A549 (cell line): ENCODE data around the gene RBM14. TPM values are rescaled to one million over a fixed set of nuclear protein-coding genes. Genes with fewer than 3 reads are reported as not detected.

Experiments used
- ATAC-seq, 2 experiments: fragments of 200-7000 bp in 1 of 2; fragments of >200 bp in 1 of 2; cut with Nextera tagmentation in 1 of 2; cut with Tn5 transposase in 1 of 2; 3 replicates each; pipeline versions ENCODE4 v1.8.0 to v1.9.1; 2018 to 2020; ENCODE audit warnings: mild to moderate bottlenecking in 1 of 2, moderate library complexity in 1 of 2
- CTCF ChIA-PET: fragments of 300-600 bp; sonication (Branson Sonifier 250); formaldehyde crosslinking; extraction: SDS; loops from one replicate; lab custom pipeline; 2021; ENCODE audit warnings: antibody characterized with exemption, inconsistent platforms; lab: Yijun Ruan, JAX
- POLR2A ChIA-PET: fragments of 350-600 bp; formaldehyde crosslinking; extraction: SDS; loops from one replicate; lab custom pipeline; 2021; ENCODE audit warnings: antibody characterized with exemption, inconsistent platforms; lab: Yijun Ruan, JAX
- DNase-seq, 2 experiments: peaks; one replicate each; pipeline versions ENCODE4 v3.0.0 to v3.0.0-alpha.2; 2011 to 2016; ENCODE audit warnings: low read depth in 1 of 2, low spot score in 1 of 2
- FAIRE-seq: peaks from 2 replicates; lab custom pipeline; 2011; peaks lifted over from hg19 to GRCh38; lab: Jason Lieb, UNC
- H3K27ac ChIP-seq, 2 experiments: fragments of >200 bp; sonication (Bioruptor Twin); formaldehyde crosslinking; 3 replicates each; pipeline ENCODE4 v1.5.1; 2016 to 2017
- H3K4me1 ChIP-seq: fragments of >200 bp; sonication (Bioruptor Twin); formaldehyde crosslinking; 3 replicates; pipeline ENCODE4 v1.6.1; 2016
- H3K4me2 ChIP-seq: fragments of >200 bp; sonication (Bioruptor Twin); formaldehyde crosslinking; 3 replicates; pipeline ENCODE4 v1.6.1; 2016
- H3K4me3 ChIP-seq: fragments of >200 bp; sonication (Bioruptor Twin); formaldehyde crosslinking; 3 replicates; pipeline ENCODE4 v1.5.1; 2016
- H3K9me3 ChIP-seq: fragments of >200 bp; sonication (Bioruptor Twin); formaldehyde crosslinking; 3 replicates; pipeline ENCODE4 v1.6.1; 2016
- BHLHE40 ChIP-seq: IDR thresholded peaks from 2 replicates; pipeline ENCODE4 v1.6.1; 2012; ENCODE audit warnings: low read depth, low read length, inconsistent platforms
- CBX8 ChIP-seq: fragments of 200-600 bp; sonication (generic); IDR thresholded peaks from 2 replicates; pipeline ENCODE4 v1.6.1; 2016
- CEBPB ChIP-seq, 2 experiments: fragments of >200 bp in 1 of 2; sonication (Bioruptor Twin) in 1 of 2; formaldehyde crosslinking in 1 of 2; IDR thresholded peaks; 2 replicates each; pipeline ENCODE4 v1.6.1; 2012 to 2016
- FOSB ChIP-seq: fragments of 250-450 bp; sonication (Bioruptor Pico); IDR thresholded peaks from 2 replicates; pipeline ENCODE4 v1.5.0; 2020; ENCODE audit warnings: mild to moderate bottlenecking, moderate library complexity
- GATA3 ChIP-seq: IDR thresholded peaks from 2 replicates; pipeline ENCODE4 v1.6.1; 2012; ENCODE audit warnings: borderline replicate concordance
- HDAC2 ChIP-seq: fragments of 200-600 bp; sonication (generic); IDR thresholded peaks from 2 replicates; pipeline ENCODE4 v1.6.1; 2016
- HEYL ChIP-seq: fragments of 250-450 bp; sonication (Bioruptor Pico); IDR thresholded peaks from 2 replicates; pipeline ENCODE4 v1.8.0; 2021; ENCODE audit warnings: mild to moderate bottlenecking, moderate library complexity
- HOXB13 ChIP-seq: fragments of 250-450 bp; sonication (Bioruptor Pico); IDR thresholded peaks from 2 replicates; pipeline ENCODE4 v1.5.0; 2020; ENCODE audit warnings: low read depth, mild to moderate bottlenecking, moderate library complexity
- MAFK ChIP-seq: fragments of 450-650 bp; IDR thresholded peaks from 2 replicates; pipeline ENCODE4 v1.6.1; 2014; ENCODE audit not compliant: partially characterized antibody
- NPAS2 ChIP-seq: fragments of 250-450 bp; sonication (Bioruptor Pico); IDR thresholded peaks from 2 replicates; pipeline ENCODE4 v1.8.0; 2022; ENCODE audit warnings: mild to moderate bottlenecking, moderate library complexity, borderline replicate concordance
- RARB ChIP-seq: fragments of 250-450 bp; sonication (Bioruptor Pico); IDR thresholded peaks from 2 replicates; pipeline ENCODE4 v1.8.0; 2021; ENCODE audit warnings: mild to moderate bottlenecking, moderate library complexity
- RCOR1 ChIP-seq: fragments of 150-350 bp; IDR thresholded peaks from 2 replicates; pipeline ENCODE4 v1.6.1; 2014; ENCODE audit warnings: antibody characterized with exemption, low read length, low read depth
- REST ChIP-seq: fragments of 200-600 bp; sonication (generic); IDR thresholded peaks from 2 replicates; pipeline ENCODE4 v1.6.1; 2016; ENCODE audit warnings: antibody characterized with exemption, mild to moderate bottlenecking, moderate library complexity
- RNF2 ChIP-seq: fragments of 200-600 bp; sonication (generic); IDR thresholded peaks from 2 replicates; pipeline ENCODE4 v1.6.1; 2016; ENCODE audit warnings: low read depth, mild to moderate bottlenecking, antibody characterized with exemption, moderate library complexity, borderline replicate concordance
- SMC3 ChIP-seq: fragments of >200 bp; sonication (Bioruptor Twin); formaldehyde crosslinking; IDR thresholded peaks from 3 replicates; pipeline ENCODE4 v1.6.1; 2018; ENCODE audit warnings: inconsistent platforms
- TP53 ChIP-seq: fragments of 250-450 bp; sonication (Bioruptor Pico); IDR thresholded peaks from 2 replicates; pipeline ENCODE4 v1.5.0; 2021; ENCODE audit warnings: mild to moderate bottlenecking, moderate library complexity
- WGBS: methylation state at CpG from one replicate; pipeline ENCODE4 v1.1.6; 2017; ENCODE audit errors: missing lambda C conversion rate; 5-methylcytosine and 5-hydroxymethylcytosine counted together
- polyA plus RNA-seq, 4 experiments: library from polyadenylated mRNA; depleted of rRNA in 3 of 4; stranded (reverse); fragments of >200 nt; fragmentation: RNase III in 1 of 4; extraction: RNeasy Plus Mini Kit Qiagen cat#74134 plus additional on column Dnase treatment in 1 of 4; gene quantifications; 2 replicates in 3 of 4; 3 replicates in 1 of 4; pipeline ENCODE4 v1.2.3, GENCODE V29; 2011 to 2017
- TF ChIP-seq, protein P1 (sequence below): fragments of 450-650 bp; IDR thresholded peaks from 2 replicates; pipeline ENCODE4 v1.6.1; 2014; ENCODE audit warnings: antibody characterized with exemption

Gene RBM14
- polyA plus RNA-seq, 2 of the 4 experiments (the other 2 are of a cell fraction): 33.0 to 103 TPM

GRCh38 chr11:66609721-66610617 lies 6.5 kb upstream of the RBM14 start:
- no peak overlapping the region for H3K4me2 ChIP-seq
- ChIA-PET CTCF (interaction anchor here (1.6 kb wide), 1 partner anchor 17 kb away, joined by 6 read pairs; the partner anchor contains the start of genes CCDC87 and CCS), POLR2A (no interaction called here)
- no peak for DNase-seq
- 69% methylated on average over 4 of the region's 4 CpGs for WGBS
- FAIRE-seq: no peak
- no peak for TF ChIP-seq CEBPB (IDR thresholded peaks at IDR 0.05)
- TF ChIP-seq, protein P1, sequence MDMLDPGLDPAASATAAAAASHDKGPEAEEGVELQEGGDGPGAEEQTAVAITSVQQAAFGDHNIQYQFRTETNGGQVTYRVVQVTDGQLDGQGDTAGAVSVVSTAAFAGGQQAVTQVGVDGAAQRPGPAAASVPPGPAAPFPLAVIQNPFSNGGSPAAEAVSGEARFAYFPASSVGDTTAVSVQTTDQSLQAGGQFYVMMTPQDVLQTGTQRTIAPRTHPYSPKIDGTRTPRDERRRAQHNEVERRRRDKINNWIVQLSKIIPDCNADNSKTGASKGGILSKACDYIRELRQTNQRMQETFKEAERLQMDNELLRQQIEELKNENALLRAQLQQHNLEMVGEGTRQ: no peak
- no peak for TF ChIP-seq RARB (CRISPR knock-in tag)
- no peak for TF ChIP-seq RCOR1
- no peak for TF ChIP-seq BHLHE40
- TF ChIP-seq FOSB (CRISPR knock-in tag): no peak
- TF ChIP-seq CBX8: no peak
- no peak overlapping the region for H3K4me3 ChIP-seq
- ATAC-seq: no peak
- no peak overlapping the region for H3K27ac ChIP-seq
- no peaks in the 10 kb centered on the region for H3K9me3 ChIP-seq
- H3K4me1 ChIP-seq: peaks cover 26% of the 10 kb centered on the region

- peaks cover 10% of the 10 kb centered on the region for H3K4me1 ChIP-seq
- ChIA-PET CTCF (interaction anchor here (0.7 to 2.4 kb wide), 4 partner anchors 22 to 66 kb away, joined by 3 to 8 read pairs (median 6); partner anchors contain the start of gene RBM4B), POLR2A (no interaction called here)
- ATAC-seq: no peak
- DNase-seq: no peak
- TF ChIP-seq HDAC2 (no peak), RNF2 (no peak), TP53 (no peak), CEBPB (IDR thresholded peaks at IDR 0.05) (no peak), HOXB13 (CRISPR knock-in tag) (no peak)
- H3K4me3 ChIP-seq: no peak overlapping the region
- H3K9me3 ChIP-seq: no peaks in the 10 kb centered on the region
- no peak for FAIRE-seq
- WGBS: 67% methylated on average over 1 of the region's 1 CpG
- H3K27ac ChIP-seq: no peak overlapping the region
- no peak overlapping the region for H3K4me2 ChIP-seq
Measured at GRCh38 chr11:66612458-66612857, 4.0 kb upstream of the RBM14 start.

DNA sequence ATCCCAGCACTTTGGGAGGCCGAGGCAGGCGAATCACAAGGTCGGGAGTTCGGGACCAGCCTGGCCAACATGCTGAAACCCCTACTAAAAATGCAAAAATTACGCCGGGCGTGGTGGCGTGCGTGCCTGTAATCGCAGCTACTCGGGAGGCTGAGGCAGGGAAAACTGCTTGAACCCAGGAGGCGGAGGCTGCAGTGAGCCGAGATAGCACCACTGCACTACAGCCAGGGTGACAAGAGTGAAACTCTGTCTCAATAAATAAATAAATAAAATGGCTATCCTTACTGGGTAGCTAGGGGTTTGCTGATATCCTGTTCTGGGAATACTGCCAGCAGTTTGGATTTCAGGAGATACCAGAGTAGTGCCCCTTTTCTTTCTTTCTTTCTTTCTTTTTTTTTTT lies 2.4 kb upstream of the RBM14 start:
- POLR2A ChIA-PET: interaction anchor here (0.6 to 2.1 kb wide), 2 partner anchors 24 to 815 kb away, joined by 4 to 7 read pairs; partner anchors contain the start of gene RBM4
- ATAC-seq: no peak
- no peak for DNase-seq

More for the DNA sequence above, 2.4 kb upstream of the RBM14 start:
- no peak for FAIRE-seq
- H3K27ac ChIP-seq: no peak overlapping the region
- WGBS: 93% methylated on average over 13 of the region's 13 CpGs
- TF ChIP-seq NPAS2 (CRISPR knock-in tag) (no peak), MAFK (no peak), REST (no peak), GATA3 (no peak), SMC3 (no peak), HDAC2 (no peak), RNF2 (no peak), HEYL (no peak)
- TF ChIP-seq, protein P1: no peak
- TF ChIP-seq, all 56 proteins: peak for 0
- CTCF ChIA-PET: interaction anchor here (0.9 to 2.4 kb wide), 5 partner anchors 18 to 206 kb away, joined by 3 to 8 read pairs (median 4); partner anchors contain the start of gene RBM4B
- no peaks in the 10 kb centered on the region for H3K9me3 ChIP-seq
- no peak overlapping the region for H3K4me2 ChIP-seq
- peaks cover 9% of the 10 kb centered on the region for H3K4me1 ChIP-seq
- no peak overlapping the region for H3K4me3 ChIP-seq
